Spleen (tissue), 7 donors: ENCODE results near the gene ACVR1C.

ENCODE experiments used
- CTCF ChIP-seq, 11 experiments: fragments of 200-600 bp in 7 of 11; fragments of 450-650 bp in 4 of 11; sonication (generic) in 4 of 11; IDR thresholded peaks in 8 of 11; conservative IDR thresholded peaks in 3 of 11; 1 replicate in 7 of 11; 2 replicates in 4 of 11; pipeline versions ENCODE4 v1.4.0 to v1.8.0; 2016 to 2021; ENCODE audit warnings: antibody characterized with exemption in 11 of 11, inconsistent platforms in 4 of 11, mild to moderate bottlenecking in 1 of 11
- POLR2A ChIP-seq, 3 donors: fragments of 450-650 bp; IDR thresholded peaks; one replicate each; pipeline ENCODE4 v1.5.1; 2017; ENCODE audit warnings: antibody characterized with exemption in 3 of 3, mild to moderate bottlenecking in 1 of 3
- POLR2AphosphoS5 ChIP-seq, 3 donors: sonication (generic); formaldehyde crosslinking; IDR thresholded peaks; one replicate each; pipeline ENCODE4 v1.5.1; 2017; ENCODE audit warnings: antibody characterized with exemption in 3 of 3
- donor health status: DM: no; HTN: no; CAD: no; lungs with moderate emphysema.
- donor health status: DM: no; HTN: no; CAD: no.
- donor health status: DM: no; HTN: no; CAD: no.

DNA sequence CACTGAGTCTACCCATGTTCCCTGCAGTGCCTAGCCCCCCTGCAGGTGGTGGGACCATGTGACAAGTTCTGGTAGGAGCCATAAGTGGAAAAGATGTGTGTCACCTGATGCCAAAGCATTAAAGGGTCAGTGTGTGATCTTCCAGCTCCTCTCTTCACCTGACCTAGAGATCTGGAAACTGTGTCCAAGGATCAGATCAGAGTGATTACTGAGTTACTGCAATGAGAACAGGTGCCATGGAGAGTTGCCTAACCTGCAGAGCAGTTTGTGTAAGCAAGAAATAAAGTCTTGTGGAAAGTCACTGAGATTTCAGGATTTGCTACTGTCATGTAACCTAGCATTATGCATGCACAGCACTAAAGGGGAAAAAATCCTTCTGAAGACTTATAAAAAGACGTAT lies 90.6 kb downstream of the ACVR1C start:
- no peak for TF ChIP-seq POLR2AphosphoS5 (IDR thresholded peaks at IDR 0.05)
- no peak for TF ChIP-seq POLR2A (IDR thresholded peaks at IDR 0.05)
- no peak for TF ChIP-seq CTCF (IDR thresholded peaks at IDR 0.05 in 8 of 11, conservative IDR thresholded peaks at IDR 0.05 in 3 of 11)
